ENCODE results near the gene CACNA2D4. TPM values are rescaled to one million over a fixed set of nuclear protein-coding genes. Genes with fewer than 3 reads are reported as not detected.

The CACNA2D4 gene
- total RNA-seq, 1 donor from 2014 or later: not detected

DNA sequence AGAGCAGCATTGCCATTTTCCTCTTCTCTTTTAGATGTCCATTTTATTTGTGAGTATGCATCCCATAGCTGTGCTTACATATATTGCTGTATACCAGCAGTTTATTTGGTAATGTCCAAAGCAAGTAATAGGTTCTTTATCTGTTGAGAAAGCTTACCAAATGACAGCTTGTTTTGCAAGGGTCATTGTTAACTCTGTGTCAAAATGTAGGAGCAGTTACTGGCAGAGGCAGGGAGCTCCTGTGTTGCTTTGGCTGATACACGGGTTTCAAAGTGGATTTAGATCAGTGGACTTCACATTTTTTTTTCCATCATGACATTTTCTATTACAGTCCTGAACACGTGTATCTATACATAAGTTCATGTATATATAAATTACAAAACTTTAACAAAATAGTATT lies 136.2 kb downstream of the CACNA2D4 start:
- Mint-ChIP-seq H3K9me3 (ENCODE audit: unreplicated experiment) (peaks cover 9% of the 10 kb centered on the region), H3K4me1 (ENCODE audit: low read depth, unreplicated experiment) (peaks cover 37% of the 10 kb centered on the region), H3K4me3 (ENCODE audit: unreplicated experiment) (no peak overlapping the region), H3K36me3 (ENCODE audit: unreplicated experiment) (no peaks in the 10 kb centered on the region), H3K27me3 (ENCODE audit: unreplicated experiment) (peaks cover 5% of the 10 kb centered on the region), H3K27ac (ENCODE audit: unreplicated experiment) (no peak overlapping the region)
- DNase-seq: no peak
- TF ChIP-seq, protein P1, sequence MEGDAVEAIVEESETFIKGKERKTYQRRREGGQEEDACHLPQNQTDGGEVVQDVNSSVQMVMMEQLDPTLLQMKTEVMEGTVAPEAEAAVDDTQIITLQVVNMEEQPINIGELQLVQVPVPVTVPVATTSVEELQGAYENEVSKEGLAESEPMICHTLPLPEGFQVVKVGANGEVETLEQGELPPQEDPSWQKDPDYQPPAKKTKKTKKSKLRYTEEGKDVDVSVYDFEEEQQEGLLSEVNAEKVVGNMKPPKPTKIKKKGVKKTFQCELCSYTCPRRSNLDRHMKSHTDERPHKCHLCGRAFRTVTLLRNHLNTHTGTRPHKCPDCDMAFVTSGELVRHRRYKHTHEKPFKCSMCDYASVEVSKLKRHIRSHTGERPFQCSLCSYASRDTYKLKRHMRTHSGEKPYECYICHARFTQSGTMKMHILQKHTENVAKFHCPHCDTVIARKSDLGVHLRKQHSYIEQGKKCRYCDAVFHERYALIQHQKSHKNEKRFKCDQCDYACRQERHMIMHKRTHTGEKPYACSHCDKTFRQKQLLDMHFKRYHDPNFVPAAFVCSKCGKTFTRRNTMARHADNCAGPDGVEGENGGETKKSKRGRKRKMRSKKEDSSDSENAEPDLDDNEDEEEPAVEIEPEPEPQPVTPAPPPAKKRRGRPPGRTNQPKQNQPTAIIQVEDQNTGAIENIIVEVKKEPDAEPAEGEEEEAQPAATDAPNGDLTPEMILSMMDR (IDR thresholded peaks at IDR 0.05; ENCODE audit: partially characterized antibody, unreplicated experiment): no peak

DNA sequence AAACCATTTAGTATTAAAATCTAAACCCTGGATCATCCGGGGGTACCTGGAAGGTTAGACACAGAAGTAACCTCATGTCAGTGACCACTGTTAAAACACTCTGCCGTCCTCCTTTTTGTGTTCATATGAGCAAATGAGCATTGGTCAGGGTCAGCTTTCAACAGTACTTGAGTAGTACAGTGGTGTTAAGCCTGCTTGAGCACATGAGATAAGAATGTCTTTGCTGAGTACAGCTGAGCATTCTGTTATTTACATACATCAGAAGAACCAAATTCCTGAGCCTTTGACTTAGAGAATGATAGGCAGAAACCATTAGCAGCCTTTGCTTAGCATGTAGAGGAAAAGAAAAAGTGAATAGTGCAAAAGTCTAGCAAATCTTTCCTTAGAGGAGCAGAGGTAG lies 136.7 kb downstream of the CACNA2D4 start:
- H3K9me3 Mint-ChIP-seq (ENCODE audit: unreplicated experiment): peaks cover 9% of the 10 kb centered on the region
- no peak overlapping the region for H3K4me3 Mint-ChIP-seq (ENCODE audit: unreplicated experiment)
- TF ChIP-seq, protein P1 (IDR thresholded peaks at IDR 0.05; ENCODE audit: partially characterized antibody, unreplicated experiment): no peak
- H3K27ac Mint-ChIP-seq (ENCODE audit: unreplicated experiment): no peak overlapping the region
- peaks cover 41% of the 10 kb centered on the region for H3K4me1 Mint-ChIP-seq (ENCODE audit: low read depth, unreplicated experiment)
- peaks cover 5% of the 10 kb centered on the region for H3K27me3 Mint-ChIP-seq (ENCODE audit: unreplicated experiment)
- no peak for DNase-seq
- no peaks in the 10 kb centered on the region for H3K36me3 Mint-ChIP-seq (ENCODE audit: unreplicated experiment)

DNA sequence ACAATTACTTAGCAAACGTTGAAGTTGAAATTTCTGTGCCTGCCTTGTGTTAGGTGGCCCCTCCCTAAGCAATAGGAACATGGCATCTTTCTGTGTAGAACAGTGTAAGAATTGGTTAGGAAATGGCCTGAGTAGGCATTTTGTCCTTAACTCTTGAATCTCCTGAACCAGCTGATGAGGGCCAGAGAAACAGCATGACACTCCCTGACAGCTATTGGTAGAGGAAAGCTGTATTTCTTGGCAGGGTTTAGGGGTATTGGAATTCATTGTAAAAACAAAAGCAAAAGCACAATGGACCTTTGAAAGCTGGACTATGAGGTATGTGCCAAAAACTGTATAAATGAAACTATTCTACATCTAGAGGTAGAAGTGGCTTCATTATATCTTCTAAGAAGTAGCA lies 138.7 kb downstream of the CACNA2D4 start:
- H3K4me1 Mint-ChIP-seq (ENCODE audit: low read depth, unreplicated experiment): peaks cover 44% of the 10 kb centered on the region
- no peak for DNase-seq
- no peak overlapping the region for H3K4me3 Mint-ChIP-seq (ENCODE audit: unreplicated experiment)
- no peak overlapping the region for H3K27ac Mint-ChIP-seq (ENCODE audit: unreplicated experiment)
- H3K9me3 Mint-ChIP-seq (ENCODE audit: unreplicated experiment): peaks cover 7% of the 10 kb centered on the region
- H3K27me3 Mint-ChIP-seq (ENCODE audit: unreplicated experiment): peaks cover 4% of the 10 kb centered on the region
- TF ChIP-seq, protein P1 (IDR thresholded peaks at IDR 0.05; ENCODE audit: partially characterized antibody, unreplicated experiment): no peak
- no peaks in the 10 kb centered on the region for H3K36me3 Mint-ChIP-seq (ENCODE audit: unreplicated experiment)

DNA sequence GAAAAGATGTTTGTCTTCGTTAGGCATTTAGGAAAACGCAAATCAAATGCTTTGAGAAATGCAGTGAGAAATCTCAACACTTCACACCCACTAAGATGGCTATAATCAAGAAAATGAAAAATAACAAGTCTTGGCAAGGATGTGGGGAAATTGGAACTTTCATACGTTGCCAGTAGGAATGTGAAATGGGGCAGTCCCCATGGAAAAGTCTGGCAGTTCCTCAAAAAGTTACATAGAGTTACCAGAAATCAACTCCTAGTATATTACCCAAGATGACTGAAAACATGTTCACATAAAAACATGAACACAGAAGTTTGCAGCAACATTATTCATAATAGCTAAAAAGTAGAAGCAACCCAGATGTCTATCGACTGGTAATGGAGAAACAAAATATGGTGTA lies 139.5 kb downstream of the CACNA2D4 start:
- no peak overlapping the region for H3K4me3 Mint-ChIP-seq (ENCODE audit: unreplicated experiment)
- TF ChIP-seq, protein P1 (IDR thresholded peaks at IDR 0.05; ENCODE audit: partially characterized antibody, unreplicated experiment): no peak
- peaks cover 46% of the 10 kb centered on the region for H3K4me1 Mint-ChIP-seq (ENCODE audit: low read depth, unreplicated experiment)
- H3K27ac Mint-ChIP-seq (ENCODE audit: unreplicated experiment): no peak overlapping the region
- H3K27me3 Mint-ChIP-seq (ENCODE audit: unreplicated experiment): peaks cover 4% of the 10 kb centered on the region
- H3K9me3 Mint-ChIP-seq (ENCODE audit: unreplicated experiment): peaks cover 5% of the 10 kb centered on the region
- no peaks in the 10 kb centered on the region for H3K36me3 Mint-ChIP-seq (ENCODE audit: unreplicated experiment)
- DNase-seq: no peak

DNA sequence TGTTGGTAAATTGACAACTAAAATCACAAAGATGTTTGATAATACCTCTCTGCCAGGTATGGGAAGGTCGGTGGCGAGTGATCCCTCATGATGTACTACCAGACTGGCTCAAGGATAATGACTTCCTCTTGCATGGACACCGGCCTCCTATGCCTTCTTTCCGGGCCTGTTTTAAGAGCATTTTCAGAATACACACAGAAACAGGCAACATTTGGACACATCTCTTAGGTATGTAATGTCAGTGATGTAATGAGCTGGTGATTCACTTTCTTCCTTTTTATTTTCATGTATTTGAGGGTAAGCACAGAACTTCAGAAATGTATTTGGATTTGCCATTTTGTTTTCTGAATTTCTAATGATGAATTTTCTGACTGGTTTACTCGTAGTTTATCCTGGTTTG lies 140.7 kb downstream of the CACNA2D4 start:
- Mint-ChIP-seq H3K36me3 (ENCODE audit: unreplicated experiment) (no peaks in the 10 kb centered on the region), H3K27ac (ENCODE audit: unreplicated experiment) (no peak overlapping the region), H3K9me3 (ENCODE audit: unreplicated experiment) (peaks cover 5% of the 10 kb centered on the region), H3K4me1 (ENCODE audit: low read depth, unreplicated experiment) (peaks cover 53% of the 10 kb centered on the region), H3K4me3 (ENCODE audit: unreplicated experiment) (no peak overlapping the region), H3K27me3 (ENCODE audit: unreplicated experiment) (peaks cover 4% of the 10 kb centered on the region)
- TF ChIP-seq, protein P1 (IDR thresholded peaks at IDR 0.05; ENCODE audit: partially characterized antibody, unreplicated experiment): no peak
- DNase-seq: no peak
